GM10266 (cell line): Measurements from ENCODE around the gene MYBPHL.

ENCODE experiments used
- DNase-seq: peaks from one replicate; pipeline ENCODE4 v3.0.0; 2012; ENCODE audit errors: extremely low spot score
- CTCF ChIP-seq: IDR thresholded peaks from 2 replicates; pipeline ENCODE4 v1.5.1; 2012; ENCODE audit warnings: mild to moderate bottlenecking, low read depth; ENCODE audit not compliant: control insufficient read depth, insufficient read depth; ENCODE audit errors: missing control alignments

Gene MYBPHL

GRCh38 chr1:109248797-109249629 lies 57.8 kb downstream of the MYBPHL start, which contains the start of gene CELSR2:
CELSR2 (plus strand) TSS chr1:109249539; CDS start chr1:109250080, 541 bp downstream.
- no peak for TF ChIP-seq CTCF
- DNase-seq, result peak; percentile 92

GRCh38 chr1:109248444-109248796 lies 58.4 kb downstream of the MYBPHL start:
- DNase-seq, result peak; percentile 16
- TF ChIP-seq CTCF, result no peak

GRCh38 chr1:109247401-109248365 lies 59.1 kb downstream of the MYBPHL start:
- TF ChIP-seq CTCF, result no peak
- peak; percentile 19 for DNase-seq

GRCh38 chr1:109246141-109246551 lies 60.7 kb downstream of the MYBPHL start:
- TF ChIP-seq CTCF, result no peak
- DNase-seq, result no peak

GRCh38 chr1:109243860-109244552 lies 62.8 kb downstream of the MYBPHL start:
- TF ChIP-seq CTCF, result no peak
- no peak for DNase-seq

- no peak for DNase-seq
- no peak for TF ChIP-seq CTCF
Observed at GRCh38 chr1:109243221-109243620, 63.6 kb downstream of the MYBPHL start.

- TF ChIP-seq CTCF, result no peak
- no peak for DNase-seq
Observed at GRCh38 chr1:109242387-109242786, 64.4 kb downstream of the MYBPHL start.
